Ureter (tissue), 1 donor: ENCODE data around the gene EMC10. TPM values are rescaled to one million over a fixed set of nuclear protein-coding genes. Genes with fewer than 3 reads are reported as not detected.

Experiments
- total RNA-seq: library from RNA; stranded (reverse); gene quantifications from one replicate; pipeline ENCODE4 v1.2.4, GENCODE V29; 2023
- donor health status: DM: yes; HTN: yes; CAD: no.

The EMC10 gene
- total RNA-seq, 1 donor from 2014 or later: 94.0 TPM

Other genes with a start within 250 kb of the EMC10 start
- gene KCNC3, start 147.1 kb upstream of the EMC10 start, total RNA-seq: 22.4 TPM
- gene NAPSA, start 110.9 kb upstream of the EMC10 start, total RNA-seq: 1.1 TPM
- 64.5 TPM for gene NR1H2, start 100.0 kb upstream of the EMC10 start, total RNA-seq
- gene POLD1, start 92.2 kb upstream of the EMC10 start, total RNA-seq: 17.0 TPM
- gene SPIB, start 57.6 kb upstream of the EMC10 start, total RNA-seq: 0.96 TPM
- 0.52 TPM for gene MYBPC2, start 43.6 kb upstream of the EMC10 start, total RNA-seq
- gene GARIN5A, start 341 bp downstream of the EMC10 start, total RNA-seq: 1.9 TPM
- 26.6 TPM for gene JOSD2, start 34.7 kb downstream of the EMC10 start, total RNA-seq
- not detected for gene ASPDH, start 37.4 kb downstream of the EMC10 start, total RNA-seq
- gene LRRC4B, start 91.9 kb downstream of the EMC10 start, total RNA-seq: 4.7 TPM
- 0.96 TPM for gene SYT3, start 163.4 kb downstream of the EMC10 start, total RNA-seq
- gene C19orf81, start 172.9 kb downstream of the EMC10 start, total RNA-seq: 1.6 TPM
- 0.29 TPM for gene SHANK1, start 243.3 kb downstream of the EMC10 start, total RNA-seq
- gene CLEC11A, start 246.9 kb downstream of the EMC10 start, total RNA-seq: 8.1 TPM